Measurements from ENCODE around the gene COL5A1.

The COL5A1 gene

GRCh38 chr9:134796882-134797281, 155.3 kb downstream of the COL5A1 start:
- in situ Hi-C loops (cut with MboI; ENCODE audit: low sequenced_read_pairs): no loop called here

GRCh38 chr9:134800791-134801339, 159.3 kb downstream of the COL5A1 start:
- in situ Hi-C loops (cut with MboI; ENCODE audit: low sequenced_read_pairs): no loop called here

- in situ Hi-C loops (cut with MboI; ENCODE audit: low sequenced_read_pairs): no loop called here
Observed at GRCh38 chr9:134802216-134802795, 160.7 kb downstream of the COL5A1 start.

- in situ Hi-C loops (cut with MboI; ENCODE audit: low sequenced_read_pairs): no loop called here
Observed at GRCh38 chr9:134804871-134805270, 163.3 kb downstream of the COL5A1 start.

GRCh38 chr9:134807716-134808446, 166.3 kb downstream of the COL5A1 start:
- in situ Hi-C loops (cut with MboI; ENCODE audit: low sequenced_read_pairs): no loop called here

DNA sequence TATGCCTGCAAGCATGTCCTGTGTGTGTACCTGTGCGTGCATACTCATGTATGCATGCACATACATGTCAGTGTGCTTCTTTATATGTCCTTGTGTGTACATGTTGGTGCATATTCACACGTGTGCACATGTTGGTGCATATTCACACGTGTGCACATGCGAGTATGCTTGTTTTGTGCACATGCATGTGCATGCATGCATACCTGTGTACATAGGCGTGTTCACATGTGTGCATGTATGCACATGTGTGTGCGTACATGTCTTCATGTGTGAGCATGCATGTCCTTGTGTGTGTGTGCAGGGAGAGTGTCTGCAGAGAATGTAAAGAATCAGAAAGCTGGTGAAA, 166.8 kb downstream of the COL5A1 start:
- in situ Hi-C loops (cut with MboI; ENCODE audit: low sequenced_read_pairs): no loop called here

DNA sequence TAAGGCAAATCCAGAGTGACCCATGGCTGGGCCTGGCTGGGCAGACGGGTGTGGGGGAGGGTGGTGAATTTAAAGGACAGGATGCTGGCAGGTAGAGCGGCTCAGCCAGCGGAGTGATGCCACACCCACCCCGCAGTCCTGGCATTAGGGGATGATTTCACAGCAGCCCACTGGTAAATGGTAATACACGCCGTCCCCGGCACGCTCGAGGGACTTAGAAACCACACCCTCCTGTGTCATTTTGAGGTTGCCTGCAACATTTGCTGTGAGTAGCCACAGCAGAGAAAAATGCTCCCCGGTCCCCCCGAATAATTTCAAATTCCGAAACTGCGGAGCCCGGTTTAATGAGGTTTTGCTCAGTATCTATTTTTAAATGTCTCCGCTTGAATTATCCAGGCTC, 167.7 kb downstream of the COL5A1 start:
- in situ Hi-C loops (cut with MboI; ENCODE audit: low sequenced_read_pairs): no loop called here

DNA sequence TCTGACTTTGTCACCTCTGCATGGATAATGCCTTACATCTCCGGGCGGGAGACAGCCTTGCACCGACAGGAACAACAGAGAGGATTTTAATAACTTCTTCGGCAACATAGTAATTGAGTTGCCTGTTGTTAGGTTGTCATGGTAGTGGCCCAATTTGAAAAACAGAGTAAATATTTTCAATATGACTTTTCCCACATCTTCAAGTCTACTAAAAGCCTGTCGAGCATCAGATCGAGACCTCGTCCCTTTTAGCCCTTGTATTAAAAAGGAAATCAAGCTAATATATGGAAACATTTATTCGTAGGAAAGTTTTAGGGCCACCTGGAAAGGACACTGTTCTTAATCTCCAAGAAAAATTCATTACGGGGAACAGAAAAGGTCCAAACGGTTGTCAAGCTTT, 168.2 kb downstream of the COL5A1 start:
- in situ Hi-C loops (cut with MboI; ENCODE audit: low sequenced_read_pairs): no loop called here

DNA sequence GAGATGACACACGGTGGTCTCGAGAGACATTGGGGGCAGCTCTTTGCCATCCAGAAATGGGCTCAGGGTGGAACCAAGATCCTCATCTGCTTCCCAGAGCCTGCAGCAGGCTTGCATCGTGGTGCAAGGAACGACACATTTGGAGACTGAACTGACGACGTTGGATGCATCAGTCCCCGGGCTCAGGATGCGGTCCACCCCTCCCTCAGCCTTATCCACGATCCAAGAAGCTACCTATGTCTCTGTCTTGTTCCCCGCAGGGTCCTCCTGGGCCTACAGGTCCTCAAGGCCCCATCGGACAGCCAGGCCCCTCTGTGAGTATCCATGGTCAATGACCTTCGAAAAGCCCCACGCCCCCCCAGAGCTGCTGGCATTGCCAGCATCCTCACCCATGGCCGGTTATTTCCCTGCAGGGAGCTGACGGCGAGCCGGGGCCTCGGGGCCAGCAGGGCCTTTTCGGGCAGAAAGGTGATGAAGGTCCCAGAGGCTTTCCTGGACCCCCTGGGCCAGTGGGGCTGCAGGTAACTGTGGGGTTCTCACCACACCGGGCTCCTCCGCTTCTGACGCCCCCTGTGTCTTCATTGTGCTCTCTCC, 169.6 kb downstream of the COL5A1 start:
- in situ Hi-C loops (cut with MboI; ENCODE audit: low sequenced_read_pairs): no loop called here

- in situ Hi-C loops (cut with MboI; ENCODE audit: low sequenced_read_pairs): no loop called here
Observed at GRCh38 chr9:134811673-134812342, 170.2 kb downstream of the COL5A1 start.

DNA sequence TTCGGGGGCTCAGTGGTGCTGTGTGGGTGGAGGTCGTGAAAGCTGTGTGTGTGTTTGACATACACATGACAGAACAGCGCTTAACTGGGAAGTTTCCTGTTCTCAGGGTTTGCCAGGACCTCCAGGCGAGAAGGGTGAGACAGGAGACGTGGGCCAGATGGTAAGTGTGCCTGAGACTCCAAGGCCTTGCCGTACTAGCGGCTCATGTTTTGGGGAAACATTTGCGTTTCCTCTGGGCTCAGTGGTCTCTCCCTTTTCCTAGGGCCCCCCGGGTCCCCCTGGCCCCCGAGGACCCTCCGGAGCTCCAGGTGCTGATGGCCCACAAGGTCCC, 170.7 kb downstream of the COL5A1 start:
- in situ Hi-C loops (cut with MboI; ENCODE audit: low sequenced_read_pairs): no loop called here

DNA sequence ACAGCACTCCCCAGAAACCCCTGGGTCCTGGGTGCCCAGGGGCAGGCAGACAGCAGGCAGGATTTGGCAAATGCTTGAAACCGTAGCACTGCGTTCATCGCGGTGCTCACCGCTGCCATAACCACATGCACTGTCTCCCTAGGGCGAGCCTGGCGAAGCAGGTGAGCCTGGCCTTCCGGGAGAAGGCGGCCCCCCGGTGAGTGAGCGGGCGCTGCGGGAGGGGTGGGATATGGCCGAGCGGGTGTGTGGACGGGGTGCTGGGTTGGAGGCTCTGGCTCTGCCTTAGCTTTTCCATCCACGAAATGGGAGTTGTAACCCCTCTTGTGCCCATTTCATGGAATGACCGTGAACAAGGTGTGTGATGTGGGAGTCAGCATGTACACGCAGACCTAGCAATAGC, 172.2 kb downstream of the COL5A1 start:
- in situ Hi-C loops (cut with MboI; ENCODE audit: low sequenced_read_pairs): no loop called here

DNA sequence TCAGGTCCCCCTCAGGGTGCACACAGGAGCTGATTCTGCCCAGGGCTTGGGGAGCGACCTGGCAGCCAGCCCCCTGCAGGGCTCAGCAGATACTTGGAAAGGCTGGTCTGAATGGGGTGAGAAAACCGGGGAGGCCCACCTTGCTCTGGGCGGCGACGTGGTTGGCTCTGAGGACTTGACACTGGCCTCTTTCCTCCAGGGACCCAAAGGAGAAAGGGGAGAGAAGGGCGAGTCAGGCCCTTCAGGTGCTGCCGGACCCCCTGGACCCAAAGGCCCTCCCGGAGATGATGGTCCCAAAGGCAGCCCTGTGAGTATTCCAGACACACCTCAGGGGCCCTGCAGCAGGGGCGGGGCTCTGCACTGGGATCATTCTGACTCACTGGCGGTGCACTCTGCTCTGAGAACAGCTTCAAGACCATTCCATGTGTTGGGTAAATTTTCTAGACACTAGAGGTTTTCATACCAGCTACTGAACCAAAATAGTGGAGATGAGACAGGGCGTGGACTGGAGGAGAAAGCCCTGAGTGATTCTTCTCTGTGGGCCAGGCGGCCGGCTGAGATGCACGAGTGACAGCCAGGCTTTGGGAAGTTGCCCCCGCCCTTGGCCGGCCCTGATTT, 173.1 kb downstream of the COL5A1 start:
- in situ Hi-C loops (cut with MboI; ENCODE audit: low sequenced_read_pairs): no loop called here

DNA sequence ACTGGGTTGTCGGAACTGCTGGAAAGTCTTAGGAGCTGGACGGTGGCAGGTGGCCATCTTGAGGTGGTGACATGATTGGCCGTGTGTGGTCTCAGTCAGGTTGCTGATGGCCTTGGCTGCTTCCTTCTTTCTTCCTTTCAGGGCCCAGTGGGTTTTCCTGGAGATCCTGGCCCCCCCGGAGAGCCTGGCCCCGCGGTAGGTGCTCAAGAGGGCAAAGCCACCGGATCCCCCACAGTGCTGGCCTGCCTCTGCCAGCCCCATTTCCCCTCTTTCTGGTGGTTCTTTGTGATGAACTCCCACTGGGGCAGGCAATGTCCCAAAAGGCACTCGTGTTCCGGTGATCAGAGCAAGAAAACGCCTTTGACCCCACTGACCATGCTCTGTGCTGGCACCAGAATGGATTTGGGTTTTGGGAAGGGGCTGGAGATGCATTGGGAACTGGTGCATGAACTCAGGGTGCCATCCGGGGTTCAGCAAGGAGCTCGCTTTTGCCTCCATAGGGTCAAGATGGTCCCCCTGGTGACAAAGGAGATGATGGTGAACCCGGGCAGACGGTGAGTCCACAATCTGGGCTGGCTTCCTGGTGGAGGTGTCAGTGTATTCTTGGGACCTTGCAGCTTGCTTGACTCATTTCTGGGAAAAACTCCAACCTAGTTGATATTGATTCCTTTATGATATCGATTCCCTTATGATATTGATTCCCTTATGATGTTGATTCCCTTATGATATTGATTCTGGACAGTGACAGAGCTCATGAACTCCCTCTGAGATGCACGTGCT, 174.0 kb downstream of the COL5A1 start:
- in situ Hi-C loops (cut with MboI; ENCODE audit: low sequenced_read_pairs): no loop called here

- in situ Hi-C loops (cut with MboI; ENCODE audit: low sequenced_read_pairs): no loop called here
Observed at GRCh38 chr9:134816264-134816663, 174.7 kb downstream of the COL5A1 start.

DNA sequence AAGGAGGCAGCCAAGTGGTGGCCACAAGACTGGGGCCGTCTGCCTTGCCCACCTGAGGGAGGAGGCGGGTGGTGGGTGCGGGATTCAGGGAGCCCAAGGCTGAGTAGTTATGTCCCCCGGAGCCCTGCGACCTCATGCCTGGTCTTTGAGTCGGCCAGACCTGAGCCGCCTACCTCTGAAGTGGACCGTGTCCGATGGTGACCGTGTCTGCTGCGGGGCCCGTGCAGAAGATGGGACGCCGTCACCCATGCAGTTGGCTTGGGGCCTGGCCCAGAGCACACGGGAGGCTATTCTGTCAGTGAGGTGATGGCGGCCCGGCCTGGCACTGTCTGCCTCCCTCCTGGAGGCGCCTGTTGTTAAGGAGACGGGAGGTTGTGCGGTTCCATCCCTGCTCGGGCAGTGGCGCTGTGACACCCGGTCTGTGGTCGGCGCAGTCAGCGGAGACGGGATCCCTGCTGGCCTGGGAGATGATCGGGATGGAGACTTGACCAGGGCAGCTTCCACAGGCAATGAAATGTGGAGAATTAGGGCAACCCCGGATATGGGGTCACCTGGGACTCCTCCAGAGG, 176.5 kb downstream of the COL5A1 start:
- in situ Hi-C loops (cut with MboI; ENCODE audit: low sequenced_read_pairs): no loop called here

GRCh38 chr9:134818591-134818990, 177.0 kb downstream of the COL5A1 start:
- in situ Hi-C loops (cut with MboI; ENCODE audit: low sequenced_read_pairs): no loop called here

DNA sequence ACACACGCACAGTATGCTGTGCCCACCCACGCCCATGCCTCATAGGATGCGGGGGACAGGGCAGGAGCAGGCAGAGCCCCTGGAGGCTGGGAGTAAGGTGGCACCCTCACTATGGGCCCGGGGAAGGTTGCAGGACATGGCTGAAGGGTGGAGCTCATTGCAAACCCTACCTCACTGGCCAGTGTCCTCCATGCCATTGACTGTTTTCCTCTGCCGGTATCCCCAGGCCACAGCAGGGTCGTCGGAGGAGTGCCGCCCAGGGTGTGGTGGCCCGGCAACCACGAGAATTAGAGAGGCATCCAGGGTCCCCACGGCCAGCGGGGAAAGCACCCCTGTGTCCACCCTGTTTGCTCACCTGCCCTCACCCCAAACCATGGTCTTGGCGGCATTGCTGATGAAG, 179.3 kb downstream of the COL5A1 start:
- in situ Hi-C loops (cut with MboI; ENCODE audit: low sequenced_read_pairs): no loop called here

GRCh38 chr9:134822541-134822940, 180.9 kb downstream of the COL5A1 start:
- in situ Hi-C loops (cut with MboI; ENCODE audit: low sequenced_read_pairs): no loop called here

DNA sequence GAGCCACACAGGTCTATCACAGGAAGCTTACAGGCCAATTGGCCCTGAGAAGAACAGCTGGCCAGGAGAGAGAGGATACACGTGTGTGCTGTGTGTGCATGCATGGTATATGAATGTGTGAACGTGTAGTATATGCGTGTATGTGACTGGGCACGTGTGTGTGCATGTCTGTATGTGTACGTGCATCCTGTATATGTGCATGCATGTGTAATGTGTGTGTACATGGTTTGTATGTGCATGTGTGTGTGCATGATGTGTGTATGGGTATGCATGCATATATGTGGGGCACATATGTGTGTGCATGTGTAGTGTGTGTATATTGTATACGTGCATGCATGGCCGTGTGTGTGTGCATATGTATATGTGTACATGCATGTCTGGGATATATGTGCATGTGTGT, 182.0 kb downstream of the COL5A1 start:
- in situ Hi-C loops (cut with MboI; ENCODE audit: low sequenced_read_pairs): no loop called here
